T-helper 2 cell treated with Interferon-gamma antibody and Interleukin-4, amounts not matched to agents 100 ng/mL and 5 ng/mL, for 36 hours (primary cell): Measurements from ENCODE around the gene APIP. TPM values are rescaled to one million over a fixed set of nuclear protein-coding genes. Genes with fewer than 3 reads are reported as not detected.

ENCODE experiments used
- intact Hi-C: fragments of 100-400 bp; cut with micrococcal nuclease; formaldehyde crosslinking; loops from one replicate; pipeline ENCODE4 v1.15.1; 2023
- total RNA-seq: library from RNA; stranded (reverse); gene quantifications from 2 replicates; pipeline ENCODE4 v1.2.3, GENCODE V29; 2022

APIP gene
- total RNA-seq, 1 donor from 2014 or later, result 24.9 TPM

DNA sequence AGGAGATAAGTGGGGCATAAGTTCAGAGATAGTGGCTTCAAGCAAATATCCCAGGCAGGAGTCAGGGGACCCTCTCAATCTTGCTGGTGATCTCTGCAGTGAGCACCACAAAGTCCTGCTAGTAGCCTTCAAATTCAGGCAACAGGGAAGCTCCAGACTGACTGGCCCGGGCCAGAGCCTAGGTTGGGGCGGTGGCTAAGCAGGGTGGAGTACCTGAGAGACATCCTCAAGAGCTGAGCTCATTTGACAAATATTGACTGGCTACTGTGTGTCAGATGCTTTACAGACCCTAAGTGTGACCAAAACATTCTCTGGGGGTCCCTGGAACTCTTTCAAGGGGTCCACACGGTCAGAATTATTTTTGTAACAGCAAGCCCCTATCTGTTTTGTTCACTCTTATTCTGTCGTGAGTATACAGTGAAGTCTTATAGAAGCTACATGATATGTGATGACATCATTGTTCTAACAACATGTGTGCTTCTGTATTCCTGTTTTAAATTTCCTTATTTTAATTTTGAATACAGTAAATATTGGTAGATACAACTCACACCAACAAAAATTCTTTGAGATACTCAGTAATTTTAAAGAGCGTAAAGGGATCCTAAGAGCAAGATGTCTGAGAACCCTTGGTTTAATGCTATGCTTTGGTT, 71.6 kb downstream of the APIP start:
- intact Hi-C loops, result no loop called here

DNA sequence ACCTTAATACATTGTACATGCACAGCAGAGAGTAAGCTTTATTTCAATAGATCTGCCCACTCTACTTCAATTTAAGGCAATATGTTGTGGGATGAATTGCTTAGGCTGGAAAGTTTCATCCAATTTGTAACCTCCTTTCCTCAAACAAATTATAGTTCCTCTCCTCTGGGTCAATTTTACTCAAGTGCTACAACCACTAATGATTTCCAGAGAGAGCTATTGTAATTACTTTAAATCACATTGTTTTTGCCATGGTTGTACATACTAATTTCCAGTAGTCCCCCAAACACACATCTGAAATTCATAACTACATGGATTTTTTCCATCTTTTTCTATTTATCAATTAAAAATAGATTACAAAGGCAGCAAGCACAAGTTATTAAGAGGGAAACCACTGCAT, 72.9 kb downstream of the APIP start:
- intact Hi-C loops, result no loop called here

DNA sequence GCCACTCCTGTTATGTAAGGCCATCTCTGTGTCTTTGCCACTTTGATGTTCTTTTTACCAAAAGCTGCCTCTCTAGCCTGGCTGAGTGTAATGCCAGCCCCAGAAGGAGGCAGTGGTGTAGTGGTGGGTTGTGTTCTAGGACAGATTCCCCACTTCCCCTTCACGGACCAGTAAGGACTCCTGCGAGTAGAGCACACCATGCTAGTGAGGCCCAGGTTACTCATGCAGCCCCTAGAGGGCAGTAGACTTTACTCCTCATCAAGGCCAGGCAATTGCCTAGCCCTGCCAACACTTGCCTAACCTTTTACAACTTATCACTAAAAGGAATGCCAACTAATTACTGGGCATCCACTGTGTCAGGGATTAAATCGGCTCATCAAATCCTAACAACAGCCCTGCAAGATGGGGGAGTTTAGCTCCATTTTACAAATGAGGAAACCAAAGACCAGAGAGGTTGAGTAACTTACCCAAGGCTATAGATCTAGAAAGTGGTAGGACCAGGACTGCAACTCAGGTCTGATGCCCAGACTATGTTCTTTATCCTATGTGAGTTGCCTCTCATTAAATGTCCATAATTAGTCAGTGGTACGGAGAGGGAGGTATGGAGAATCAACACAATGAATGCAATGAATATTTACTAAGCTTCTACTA, 75.3 kb downstream of the APIP start:
- intact Hi-C loops, result loop anchor here (2.0 kb wide), 1 partner anchor 552 kb away; no protein-coding TSS in a partner anchor

GRCh38 chr11:34839969-34840368, 76.2 kb downstream of the APIP start:
- intact Hi-C loops, result loop anchor here (2.0 kb wide), 1 partner anchor 553 kb away; no protein-coding TSS in a partner anchor

DNA sequence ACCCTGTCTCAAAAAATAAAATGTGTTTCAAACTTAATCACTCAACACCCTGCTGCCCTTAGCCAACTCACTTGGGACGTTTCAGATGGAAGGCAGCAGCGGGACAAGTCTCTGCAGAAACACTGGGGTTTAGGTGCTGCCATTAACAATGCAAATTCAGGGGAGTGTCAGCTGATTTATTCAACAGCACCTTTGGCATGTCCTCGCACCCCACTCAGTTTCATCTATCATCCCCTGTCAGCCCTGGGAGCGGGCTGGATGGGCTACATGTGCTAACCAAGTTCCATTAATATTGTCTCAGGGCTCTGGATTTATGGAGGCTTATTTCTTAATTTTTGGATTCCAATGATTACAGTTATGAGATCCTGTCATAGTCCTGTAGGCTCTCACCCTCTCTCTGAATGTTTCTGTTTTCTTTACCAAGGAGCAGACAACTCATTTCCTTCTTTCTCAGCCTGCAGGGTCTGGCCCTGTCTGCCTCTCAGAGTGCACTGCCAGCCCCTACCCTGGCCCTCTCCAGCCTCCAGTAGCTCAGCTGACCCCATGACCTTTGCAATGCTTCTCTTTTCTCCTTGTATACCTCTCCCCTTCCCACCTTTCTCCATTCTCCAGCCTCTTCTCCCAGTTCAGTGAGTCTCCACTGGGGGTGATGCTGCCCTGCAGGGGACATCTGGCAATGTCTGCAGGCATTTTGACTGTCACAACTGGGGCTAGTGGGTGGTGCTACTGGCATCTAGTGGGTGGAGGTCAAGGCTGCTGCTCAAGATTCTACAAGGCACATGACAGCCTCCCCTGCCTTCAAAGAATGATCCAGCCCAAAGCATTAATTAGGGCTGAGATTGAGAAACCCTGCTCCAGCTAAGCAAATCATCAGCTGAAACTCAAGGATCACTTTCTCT, 79.0 kb downstream of the APIP start:
- intact Hi-C loops, result no loop called here

DNA sequence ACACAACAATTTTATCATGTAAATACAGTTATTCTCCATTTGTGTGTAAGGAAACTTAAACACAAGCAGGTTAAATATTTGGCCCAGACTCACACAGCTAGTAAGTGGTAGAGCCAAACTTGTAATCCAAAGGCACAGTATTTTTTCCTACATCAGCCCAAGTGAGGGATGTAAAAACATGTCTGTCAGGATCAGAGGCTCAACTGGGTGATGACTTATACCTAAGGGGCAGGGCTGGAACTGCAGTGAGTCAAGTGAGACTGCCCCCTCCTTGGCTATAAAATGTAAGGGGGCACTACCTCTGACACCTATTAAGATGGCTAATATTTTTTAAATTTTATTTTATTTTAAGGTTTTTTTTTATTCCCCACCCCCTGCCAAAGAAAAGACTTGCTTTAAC, 82.6 kb downstream of the APIP start:
- intact Hi-C loops, result no loop called here

Other genes starting within 250 kb of the APIP start
- 24.0 and 27.8 TPM in 2 replicates for gene PDHX, start 239 bp upstream of the APIP start, total RNA-seq
- gene CD44, start 222.8 kb upstream of the APIP start, total RNA-seq, result 294 and 296 TPM in 2 replicates